ENCODE measurements around the gene HBM.

GRCh38 chr16:192686-193085 lies 26.9 kb downstream of the HBM start:
- TF ChIP-seq CTCF (IDR thresholded peaks at IDR 0.05) (no peak), EZH2 (IDR thresholded peaks at IDR 0.05) (no peak)
